Adrenal gland (tissue), 12 donors: ENCODE results near the gene TOR4A. TPM values are rescaled to one million over a fixed set of nuclear protein-coding genes. Genes with fewer than 3 reads are reported as not detected.

Source experiments
- DNase-seq, 7 donors: peaks; one replicate each; pipeline ENCODE4 v3.0.0-alpha.2; 2019 to 2020
- H3K27ac ChIP-seq, 5 donors: fragments of 200-600 bp; sonication (generic) in 4 of 5; 1 replicate in 3 of 5; 2 replicates in 2 of 5; pipeline versions ENCODE4 v1.5.1 to v1.8.0; 2016 to 2020; ENCODE audit warnings: mild to moderate bottlenecking in 1 of 5
- H3K27me3 ChIP-seq: fragments of 200-600 bp; 2 replicates; pipeline ENCODE4 v1.8.0; 2021
- H3K36me3 ChIP-seq, 2 donors: fragments of 200-600 bp; replicated peaks in 1 of 2; 1 replicate in 1 of 2; 2 replicates in 1 of 2; pipeline versions ENCODE4 v1.5.1 to v1.8.0; 2018 to 2022
- H3K4me1 ChIP-seq, 2 donors: fragments of 200-600 bp; replicated peaks in 1 of 2; 1 replicate in 1 of 2; 2 replicates in 1 of 2; pipeline versions ENCODE4 v1.5.1 to v1.8.0; 2018 to 2021
- H3K4me3 ChIP-seq, 4 donors: fragments of 200-600 bp; sonication (generic) in 3 of 4; one replicate each; pipeline ENCODE4 v1.5.1; 2016 to 2018
- H3K9me3 ChIP-seq, 3 donors: fragments of 200-600 bp; sonication (generic) in 1 of 3; replicated peaks in 1 of 3; 1 replicate in 2 of 3; 2 replicates in 1 of 3; pipeline versions ENCODE4 v1.5.1 to v1.8.0; 2016 to 2021
- CTCF ChIP-seq, 6 experiments: fragments of 450-650 bp in 4 of 6; fragments of 200-600 bp in 2 of 6; sonication (generic) in 1 of 6; IDR thresholded peaks; 1 replicate in 5 of 6; 2 replicates in 1 of 6; pipeline versions ENCODE4 v1.5.1 to v1.8.0; 2016 to 2021; ENCODE audit warnings: antibody characterized with exemption in 6 of 6, mild to moderate bottlenecking in 2 of 6, moderate library complexity in 1 of 6
- POLR2A ChIP-seq, 2 donors: fragments of 450-650 bp; IDR thresholded peaks; one replicate each; pipeline ENCODE4 v1.6.1; 2017; ENCODE audit warnings: antibody characterized with exemption in 2 of 2, mild to moderate bottlenecking in 2 of 2, moderate library complexity in 1 of 2
- WGBS, 4 donors: extraction: QIAGEN DNeasy Blood & Tissue Kit in 2 of 4; methylation state at CpG; one replicate each; pipeline versions ENCODE4 v1.1.5 to v1.1.7; 2013 to 2017; 5-methylcytosine and 5-hydroxymethylcytosine counted together
- intact Hi-C, 2 donors: fragments of 100-400 bp; cut with DNase I; formaldehyde crosslinking; loops; one replicate each; pipeline versions ENCODE4 v1.14.1 to v1.15.0; 2022 to 2023
- polyA plus RNA-seq, 3 donors: library from polyadenylated mRNA; stranded (reverse); fragments of 200-250 nt in 2 of 3; fragments of 350-450 nt in 1 of 3; fragmentation: Illumina TruSeq in 1 of 3; extraction: RNeasy Lipid Tissue Mini Kit (QIAGEN cat#74804) in 1 of 3; gene quantifications; one replicate each; pipeline ENCODE4 v1.2.3, GENCODE V29; 2013 to 2014
- total RNA-seq, 9 donors: library from RNA; depleted of rRNA in 4 of 9; stranded (reverse); fragments of >200 nt in 4 of 9; fragments of 120-200 nt in 1 of 9; fragmentation: NEBNext Ultra II Directional in 1 of 9; extraction: Animal tissue kit (Norgen Biotek cat#: 25700) in 1 of 9; gene quantifications; one replicate each; pipeline versions ENCODE4 v1.1.0 to v1.2.4, GENCODE V29; 2013 to 2023
- donor health status: healthy with polysubstance abuse.
- donor health status: Bipolar disorder and iron deficiency.
- donor health status: DM: yes; HTN: yes; CAD: no.
- donor health status: DM: no; HTN: no; CAD: no.
- donor health status: DM: no; HTN: no; CAD: no.
- donor health status: DM: yes; HTN: yes; CAD: no.

TOR4A gene
- total and polyA plus RNA-seq, 12 donors, result 0.49 to 21.5 (median 7.4) TPM

- intact Hi-C loops, result loop anchor here in 1 of 2 donors (10.0 kb wide), 1 partner anchor 449 kb away; no protein-coding TSS in a partner anchor
- Histone ChIP-seq H3K4me1 (peaks cover 0 to 14% of the 10 kb centered on the region in 2 donors), H3K27ac (no peak overlapping the region), H3K27me3 (peaks cover 41% of the 10 kb centered on the region), H3K9me3 (no peaks in the 10 kb centered on the region), H3K4me3 (no peak overlapping the region), H3K36me3 (no peaks in the 10 kb centered on the region)
- 41 to 49% (median 44%) methylated on average over 11 to 40 of the region's 40 CpGs for WGBS, 4 donors
- TF ChIP-seq CTCF (IDR thresholded peaks at IDR 0.05), result no peak
- TF ChIP-seq POLR2A (IDR thresholded peaks at IDR 0.05), result no peak
- DNase-seq, result no peak
Measured at GRCh38 chr9:137234055-137234697, 43.4 kb upstream of the TOR4A start.

- no peak overlapping the region for H3K4me3 ChIP-seq
- WGBS, 4 donors, result 64 to 77% (median 74%) methylated on average over 16 to 18 of the region's 18 CpGs
- H3K27me3 ChIP-seq, result peaks cover 37% of the 10 kb centered on the region
- no peak for TF ChIP-seq POLR2A (IDR thresholded peaks at IDR 0.05)
- TF ChIP-seq CTCF (IDR thresholded peaks at IDR 0.05), result no peak
- no peak for DNase-seq
- intact Hi-C loops, result loop anchor here in 1 of 2 donors (10.0 kb wide), 1 partner anchor 450 kb away; no protein-coding TSS in a partner anchor
- peaks cover 3 to 21% of the 10 kb centered on the region in 2 donors for H3K4me1 ChIP-seq
- H3K9me3 ChIP-seq, result no peaks in the 10 kb centered on the region
- no peaks in the 10 kb centered on the region for H3K36me3 ChIP-seq
- no peak overlapping the region for H3K27ac ChIP-seq
Measured at GRCh38 chr9:137234758-137235423, 42.6 kb upstream of the TOR4A start.

DNA sequence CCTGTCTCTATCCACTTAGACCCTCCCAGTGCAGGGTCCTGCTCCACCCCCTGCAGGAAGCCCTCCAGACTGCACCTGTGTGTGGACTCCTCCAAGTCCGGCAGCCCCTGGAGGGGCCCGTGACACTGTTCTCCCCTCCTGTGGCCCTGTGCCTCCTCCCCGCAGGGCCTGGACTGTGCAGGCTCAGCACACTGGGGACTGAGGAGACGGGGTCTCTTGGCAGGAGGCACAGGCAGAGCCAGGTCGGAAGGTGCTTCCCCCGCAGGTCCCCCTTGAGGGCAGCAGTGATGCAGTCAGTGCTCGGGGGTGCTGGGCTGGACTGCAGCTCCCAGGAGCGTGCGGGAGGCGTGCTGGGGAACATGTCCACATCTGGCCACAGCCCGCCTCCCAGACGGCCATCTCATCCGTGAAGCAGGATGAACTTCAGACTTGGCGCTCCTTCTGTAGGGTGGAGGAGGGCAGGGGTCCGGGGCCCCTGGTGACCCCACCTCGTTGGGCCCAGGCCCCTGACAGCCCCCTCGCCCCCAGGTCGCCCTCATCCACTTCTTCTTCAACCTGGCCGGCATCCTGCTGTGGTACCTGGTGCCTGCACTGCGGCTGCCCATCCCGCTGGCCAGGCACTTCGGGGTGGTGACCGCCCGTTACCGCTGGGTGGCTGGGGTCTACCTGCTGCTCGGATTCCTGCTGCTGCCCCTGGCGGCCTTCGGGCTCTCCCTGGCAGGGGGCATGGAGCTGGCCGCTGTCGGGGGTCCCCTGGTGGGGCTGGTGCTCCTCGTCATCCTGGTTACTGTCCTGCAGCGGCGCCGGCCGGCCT, 41.9 kb upstream of the TOR4A start:
- intact Hi-C loops, result loop anchor here in 1 of 2 donors (10.0 kb wide), 1 partner anchor 451 kb away; no protein-coding TSS in a partner anchor
- Histone ChIP-seq H3K4me1 (peaks cover 7 to 23% of the 10 kb centered on the region in 2 donors), H3K27me3 (peaks cover 30% of the 10 kb centered on the region), H3K9me3 (no peaks in the 10 kb centered on the region), H3K36me3 (no peaks in the 10 kb centered on the region), H3K27ac (no peak overlapping the region), H3K4me3 (no peak overlapping the region)
- TF ChIP-seq CTCF (IDR thresholded peaks at IDR 0.05), result no peak
- TF ChIP-seq POLR2A (IDR thresholded peaks at IDR 0.05), result no peak
- DNase-seq, result no peak
- 54 to 66% (median 63%) methylated on average over 14 to 35 of the region's 35 CpGs for WGBS, 4 donors
